SK-N-SH (cell line): ENCODE data around the gene CHL1. TPM values are rescaled to one million over a fixed set of nuclear protein-coding genes. Genes with fewer than 3 reads are reported as not detected.

Source experiments
- CTCF ChIA-PET: fragments of 300-600, 350-600 bp; formaldehyde crosslinking; extraction: SDS; loops from one replicate; lab custom pipeline; 2021; lab: Yijun Ruan, JAX
- POLR2A ChIA-PET: fragments of 350-600 bp; sonication (Branson Sonifier 250); formaldehyde crosslinking; extraction: SDS; loops from one replicate; lab custom pipeline; 2020; ENCODE audit warnings: antibody characterized with exemption, inconsistent platforms; lab: Yijun Ruan, JAX
- DNase-seq: peaks from one replicate; pipeline ENCODE4 v3.0.0; 2012
- H2AFZ ChIP-seq: fragments of 200-600 bp; sonication (generic); 2 replicates; pipeline ENCODE4 v1.8.1; 2016; ENCODE audit warnings: antibody characterized with exemption, mild to moderate bottlenecking, low read depth
- H3F3A ChIP-seq: fragments of 200-600 bp; sonication (generic); replicated peaks from 2 replicates; pipeline ENCODE3; 2016; ENCODE audit warnings: antibody characterized with exemption, mild to moderate bottlenecking; ENCODE audit not compliant: insufficient read depth
- H3K27ac ChIP-seq, 2 experiments: fragments of 200-500 bp in 1 of 2; fragments of 200-600 bp in 1 of 2; sonication (Bioruptor generic) in 1 of 2; sonication (generic), shearing (Covaris generic) in 1 of 2; 2 replicates each; pipeline versions ENCODE4 v1.5.1 to v1.6.1; 2014 to 2016; ENCODE audit warnings: low read depth in 2 of 2, inconsistent platforms in 1 of 2, low read length in 1 of 2, mild to moderate bottlenecking in 1 of 2, mixed read lengths in 1 of 2
- H3K27me3 ChIP-seq: fragments of 200-600 bp; sonication (generic), shearing (Covaris generic); 2 replicates; pipeline ENCODE4 v1.6.1; 2016; ENCODE audit warnings: mixed run types; ENCODE audit not compliant: insufficient read depth
- H3K36me3 ChIP-seq, 2 experiments: fragments of 200-500 bp in 1 of 2; fragments of 200-600 bp in 1 of 2; sonication (Bioruptor generic) in 1 of 2; sonication (generic) in 1 of 2; replicated peaks in 1 of 2; 2 replicates each; pipeline versions ENCODE3 to v1.5.1; 2014 to 2016; ENCODE audit warnings: low read length in 1 of 2, mild to moderate bottlenecking in 1 of 2; ENCODE audit not compliant: insufficient read depth in 2 of 2, control insufficient read depth in 1 of 2
- H3K4me1 ChIP-seq, 2 experiments: fragments of 200-500 bp in 1 of 2; fragments of 200-600 bp in 1 of 2; sonication (Bioruptor generic) in 1 of 2; sonication (generic), shearing (Covaris generic) in 1 of 2; 2 replicates each; pipeline versions ENCODE4 v1.5.1 to v1.6.1; 2014 to 2016; ENCODE audit warnings: low read depth in 1 of 2, low read length in 1 of 2, mixed run types in 1 of 2; ENCODE audit not compliant: insufficient read depth in 2 of 2, control insufficient read depth in 1 of 2
- H3K4me2 ChIP-seq: fragments of 200-600 bp; sonication (generic), shearing (Covaris generic); 2 replicates; pipeline ENCODE4 v1.6.1; 2017; ENCODE audit warnings: mixed run types
- H3K4me3 ChIP-seq, 2 experiments: fragments of 200-500 bp in 1 of 2; fragments of 200-600 bp in 1 of 2; sonication (Bioruptor generic) in 1 of 2; sonication (generic), shearing (Covaris generic) in 1 of 2; 2 replicates each; pipeline versions ENCODE4 v1.5.1 to v1.8.1; 2014 to 2016; ENCODE audit warnings: low read depth in 2 of 2, inconsistent platforms in 1 of 2, low read length in 1 of 2, mild to moderate bottlenecking in 1 of 2, mixed read lengths in 1 of 2, moderate library complexity in 1 of 2
- H3K79me2 ChIP-seq: fragments of 200-600 bp; sonication (generic); 2 replicates; pipeline ENCODE4 v1.8.1; 2017; ENCODE audit warnings: mild to moderate bottlenecking; ENCODE audit not compliant: insufficient read depth
- H3K9ac ChIP-seq: fragments of 200-600 bp; sonication (generic); 2 replicates; pipeline ENCODE4 v1.6.1; 2017; ENCODE audit warnings: mixed run types
- H3K9me2 ChIP-seq: fragments of 200-600 bp; sonication (generic); 2 replicates; pipeline ENCODE4 v1.6.1; 2017; ENCODE audit warnings: mixed run types
- H3K9me3 ChIP-seq: fragments of 200-600 bp; sonication (generic); 2 replicates; pipeline ENCODE4 v1.6.1; 2017; ENCODE audit warnings: mixed run types, mild to moderate bottlenecking, moderate library complexity
- H4K20me1 ChIP-seq: fragments of 200-600 bp; sonication (generic); 2 replicates; pipeline ENCODE4 v1.6.1; 2017; ENCODE audit warnings: mild to moderate bottlenecking, mixed run types; ENCODE audit not compliant: insufficient read depth
- ELF1 ChIP-seq: IDR thresholded peaks from 2 replicates; pipeline ENCODE4 v1.4.0; 2012
- EP300 ChIP-seq, 2 experiments: IDR thresholded peaks; 2 replicates each; pipeline versions ENCODE4 v1.4.0 to v1.6.1; 2012; ENCODE audit warnings: borderline replicate concordance in 1 of 2, low read depth in 1 of 2, low read length in 1 of 2
- FOSL2 ChIP-seq: IDR thresholded peaks from 2 replicates; pipeline ENCODE4 v1.4.0; 2012; ENCODE audit warnings: low read depth, mild to moderate bottlenecking, moderate library complexity, borderline replicate concordance
- FOXJ3 ChIP-seq: sonication (generic); formaldehyde crosslinking; IDR thresholded peaks from 2 replicates; pipeline ENCODE4 v1.5.1; 2020; ENCODE audit warnings: mild to moderate bottlenecking, missing genetic modification reagents
- FOXM1 ChIP-seq: IDR thresholded peaks from 2 replicates; pipeline ENCODE4 v1.4.0; 2012; ENCODE audit warnings: low read depth, mild to moderate bottlenecking
- GABPA ChIP-seq: IDR thresholded peaks from 2 replicates; pipeline ENCODE4 v1.4.0; 2012; ENCODE audit warnings: low read depth, mild to moderate bottlenecking
- GATA2 ChIP-seq: sonication (generic); formaldehyde crosslinking; IDR thresholded peaks from 2 replicates; pipeline ENCODE4 v1.5.0; 2020; ENCODE audit warnings: mild to moderate bottlenecking, missing genetic modification reagents
- JUND ChIP-seq: IDR thresholded peaks from 2 replicates; pipeline ENCODE4 v1.4.0; 2012
- MEF2A ChIP-seq: IDR thresholded peaks from 2 replicates; pipeline ENCODE4 v1.4.0; 2012; ENCODE audit warnings: low read depth, borderline replicate concordance
- MXI1 ChIP-seq: IDR thresholded peaks from 2 replicates; pipeline ENCODE4 v1.6.1; 2012; ENCODE audit warnings: mild to moderate bottlenecking, low read depth, low read length, improper control_type of control experiment
- NFIC ChIP-seq: IDR thresholded peaks from 2 replicates; pipeline ENCODE4 v1.4.0; 2012; ENCODE audit warnings: borderline replicate concordance
- NRF1 ChIP-seq: IDR thresholded peaks from 2 replicates; pipeline ENCODE4 v1.6.1; 2012; ENCODE audit warnings: low read depth, mild to moderate bottlenecking, low read length
- RXRA ChIP-seq: IDR thresholded peaks from 2 replicates; pipeline ENCODE4 v1.4.0; 2012; ENCODE audit warnings: low read depth, mild to moderate bottlenecking, borderline replicate concordance
- SIN3A ChIP-seq: IDR thresholded peaks from 2 replicates; pipeline ENCODE4 v1.6.1; 2012; ENCODE audit warnings: low read depth, mild to moderate bottlenecking, low read length, moderate library complexity, borderline replicate concordance
- TAF1 ChIP-seq: IDR thresholded peaks from 2 replicates; pipeline ENCODE4 v1.6.1; 2012; ENCODE audit warnings: low read depth, mild to moderate bottlenecking, low read length, moderate library complexity, borderline replicate concordance
- YY1 ChIP-seq: IDR thresholded peaks from 2 replicates; pipeline ENCODE4 v1.4.0; 2012; ENCODE audit warnings: low read depth, mild to moderate bottlenecking
- WGBS: methylation state at CpG from one replicate; pipeline ENCODE4 v1.1.6; 2017; ENCODE audit warnings: low lambda C conversion rate; 5-methylcytosine and 5-hydroxymethylcytosine counted together
- polyA plus RNA-seq, 3 experiments: library from polyadenylated mRNA; depleted of rRNA; stranded (reverse); fragments of >200 nt; gene quantifications; 2 replicates each; pipeline ENCODE4 v1.2.3, GENCODE V29; 2012
- TF ChIP-seq, protein P1 (sequence below): fragments of 150-350 bp; IDR thresholded peaks from 2 replicates; pipeline ENCODE4 v1.6.1; 2016; ENCODE audit warnings: mild to moderate bottlenecking, low read depth, low read length
- TF ChIP-seq, protein P2 (sequence below): IDR thresholded peaks from 2 replicates; pipeline ENCODE4 v1.4.0; 2012; ENCODE audit warnings: low read depth
- TF ChIP-seq, protein P3 (sequence below): IDR thresholded peaks from 2 replicates; pipeline ENCODE4 v1.4.0; 2012; ENCODE audit warnings: low read depth, borderline replicate concordance
- TF ChIP-seq, protein P4 (sequence below): IDR thresholded peaks from 2 replicates; pipeline ENCODE4 v1.4.0; 2012; ENCODE audit warnings: low read depth, borderline replicate concordance
- TF ChIP-seq, protein P5 (sequence below): fragments of 150-350 bp; IDR thresholded peaks from 2 replicates; pipeline ENCODE4 v1.6.1; 2017; ENCODE audit warnings: antibody characterized with exemption, low read length, low read depth, borderline replicate concordance

The CHL1 gene
- polyA plus RNA-seq, 1 of the 3 experiments (the other 2 are of a cell fraction), result not detected

DNA sequence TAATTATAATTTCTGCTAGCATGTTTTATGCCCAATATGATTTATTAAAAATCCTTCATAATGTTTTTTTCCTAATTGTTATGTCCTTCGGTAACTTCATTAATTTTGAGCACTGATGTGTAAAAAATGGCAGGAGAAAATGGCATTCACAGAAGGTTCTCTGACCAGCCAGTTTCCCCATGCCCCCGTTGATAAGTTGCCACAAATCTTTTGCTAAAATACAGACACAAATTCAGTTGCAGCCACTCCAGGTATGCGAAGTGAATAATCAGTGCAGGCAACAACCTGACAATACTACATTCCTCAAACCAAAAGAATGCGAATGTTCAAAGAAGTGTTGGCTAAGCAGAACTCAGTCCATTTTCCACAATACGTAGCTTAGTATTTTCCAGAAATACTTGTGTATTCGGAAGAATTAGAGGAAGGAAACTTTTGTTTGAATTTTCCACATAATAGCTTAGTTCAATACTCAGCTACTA, 32.7 kb downstream of the CHL1 start:
- H3F3A ChIP-seq, result no peaks in the 10 kb centered on the region
- DNase-seq, result no peak
- H3K4me2 ChIP-seq, result no peak overlapping the region
- no peaks in the 10 kb centered on the region for H3K36me3 ChIP-seq
- POLR2A ChIA-PET, result no interaction called here
- CTCF ChIA-PET, result interaction anchor here (1.1 kb wide), 1 partner anchor 126 kb away, joined by 4 read pairs; no protein-coding TSS in a partner anchor
- no peaks in the 10 kb centered on the region for H3K4me1 ChIP-seq
- no peaks in the 10 kb centered on the region for H3K79me2 ChIP-seq
- no peak for TF ChIP-seq GABPA
- no peak for TF ChIP-seq RXRA
- TF ChIP-seq NFIC, result no peak
- no peak for TF ChIP-seq YY1
- TF ChIP-seq GATA2 (CRISPR knock-in tag), result no peak
- TF ChIP-seq EP300 (IDR thresholded peaks at IDR 0.05; ENCODE audit: borderline replicate concordance in 1 of 2, low read depth in 1 of 2, low read length in 1 of 2), result no peak
- TF ChIP-seq SIN3A, result no peak
- no peak for TF ChIP-seq NRF1
- TF ChIP-seq, protein P1, sequence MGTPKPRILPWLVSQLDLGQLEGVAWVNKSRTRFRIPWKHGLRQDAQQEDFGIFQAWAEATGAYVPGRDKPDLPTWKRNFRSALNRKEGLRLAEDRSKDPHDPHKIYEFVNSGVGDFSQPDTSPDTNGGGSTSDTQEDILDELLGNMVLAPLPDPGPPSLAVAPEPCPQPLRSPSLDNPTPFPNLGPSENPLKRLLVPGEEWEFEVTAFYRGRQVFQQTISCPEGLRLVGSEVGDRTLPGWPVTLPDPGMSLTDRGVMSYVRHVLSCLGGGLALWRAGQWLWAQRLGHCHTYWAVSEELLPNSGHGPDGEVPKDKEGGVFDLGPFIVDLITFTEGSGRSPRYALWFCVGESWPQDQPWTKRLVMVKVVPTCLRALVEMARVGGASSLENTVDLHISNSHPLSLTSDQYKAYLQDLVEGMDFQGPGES, result no peak
- TF ChIP-seq, protein P2, sequence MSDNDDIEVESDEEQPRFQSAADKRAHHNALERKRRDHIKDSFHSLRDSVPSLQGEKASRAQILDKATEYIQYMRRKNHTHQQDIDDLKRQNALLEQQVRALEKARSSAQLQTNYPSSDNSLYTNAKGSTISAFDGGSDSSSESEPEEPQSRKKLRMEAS, result no peak
- H3K27ac ChIP-seq, result no peak overlapping the region
- no peaks in the 10 kb centered on the region for H3K9me2 ChIP-seq
- no peaks in the 10 kb centered on the region for H3K27me3 ChIP-seq
- no peak overlapping the region for H3K9ac ChIP-seq
- H3K9me3 ChIP-seq, result no peaks in the 10 kb centered on the region
- 32% methylated on average over 6 of the region's 6 CpGs for WGBS
- H2AFZ ChIP-seq, result no peak overlapping the region
- no peaks in the 10 kb centered on the region for H4K20me1 ChIP-seq
- H3K4me3 ChIP-seq, result no peak overlapping the region

DNA sequence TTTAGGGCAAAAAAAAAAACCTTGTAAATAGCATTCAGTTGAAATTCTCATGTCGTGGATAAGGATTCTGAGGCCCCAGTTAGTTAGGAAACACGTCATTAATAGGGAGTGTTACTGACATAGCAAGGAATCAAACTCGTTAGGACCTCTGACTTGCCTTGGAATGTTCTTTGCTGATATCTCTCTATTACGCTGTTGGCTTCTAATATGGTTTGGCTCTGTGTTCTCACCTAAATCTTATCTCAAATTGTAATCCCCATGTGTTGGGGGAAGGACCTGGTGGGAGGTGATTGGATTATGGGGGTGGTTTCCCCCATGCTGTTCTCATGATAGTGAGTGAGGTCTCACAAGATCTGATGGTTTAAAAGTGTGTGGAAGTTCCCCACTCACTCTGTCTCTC, 40.3 kb downstream of the CHL1 start:
- Histone ChIP-seq H3K27ac (no peak overlapping the region), H3K9me2 (no peaks in the 10 kb centered on the region), H3K79me2 (no peaks in the 10 kb centered on the region), H3F3A (no peaks in the 10 kb centered on the region), H3K4me1 (no peaks in the 10 kb centered on the region), H3K9me3 (no peaks in the 10 kb centered on the region), H2AFZ (no peak overlapping the region), H3K4me2 (no peak overlapping the region), H3K4me3 (no peak overlapping the region), H3K36me3 (no peaks in the 10 kb centered on the region), H3K9ac (no peak overlapping the region), H3K27me3 (no peaks in the 10 kb centered on the region), H4K20me1 (no peaks in the 10 kb centered on the region)
- DNase-seq, result no peak
- ChIA-PET POLR2A (no interaction called here), CTCF (no interaction called here)
- TF ChIP-seq TAF1, result no peak
- TF ChIP-seq, protein P3, sequence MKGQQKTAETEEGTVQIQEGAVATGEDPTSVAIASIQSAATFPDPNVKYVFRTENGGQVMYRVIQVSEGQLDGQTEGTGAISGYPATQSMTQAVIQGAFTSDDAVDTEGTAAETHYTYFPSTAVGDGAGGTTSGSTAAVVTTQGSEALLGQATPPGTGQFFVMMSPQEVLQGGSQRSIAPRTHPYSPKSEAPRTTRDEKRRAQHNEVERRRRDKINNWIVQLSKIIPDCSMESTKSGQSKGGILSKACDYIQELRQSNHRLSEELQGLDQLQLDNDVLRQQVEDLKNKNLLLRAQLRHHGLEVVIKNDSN, result no peak
- TF ChIP-seq FOXM1, result no peak
- TF ChIP-seq FOSL2, result no peak
- TF ChIP-seq JUND, result no peak
- no peak for TF ChIP-seq MXI1
- TF ChIP-seq SIN3A, result no peak
- TF ChIP-seq, protein P2, result no peak
- TF ChIP-seq MEF2A, result no peak
- no peak for TF ChIP-seq ELF1
- TF ChIP-seq, protein P4, sequence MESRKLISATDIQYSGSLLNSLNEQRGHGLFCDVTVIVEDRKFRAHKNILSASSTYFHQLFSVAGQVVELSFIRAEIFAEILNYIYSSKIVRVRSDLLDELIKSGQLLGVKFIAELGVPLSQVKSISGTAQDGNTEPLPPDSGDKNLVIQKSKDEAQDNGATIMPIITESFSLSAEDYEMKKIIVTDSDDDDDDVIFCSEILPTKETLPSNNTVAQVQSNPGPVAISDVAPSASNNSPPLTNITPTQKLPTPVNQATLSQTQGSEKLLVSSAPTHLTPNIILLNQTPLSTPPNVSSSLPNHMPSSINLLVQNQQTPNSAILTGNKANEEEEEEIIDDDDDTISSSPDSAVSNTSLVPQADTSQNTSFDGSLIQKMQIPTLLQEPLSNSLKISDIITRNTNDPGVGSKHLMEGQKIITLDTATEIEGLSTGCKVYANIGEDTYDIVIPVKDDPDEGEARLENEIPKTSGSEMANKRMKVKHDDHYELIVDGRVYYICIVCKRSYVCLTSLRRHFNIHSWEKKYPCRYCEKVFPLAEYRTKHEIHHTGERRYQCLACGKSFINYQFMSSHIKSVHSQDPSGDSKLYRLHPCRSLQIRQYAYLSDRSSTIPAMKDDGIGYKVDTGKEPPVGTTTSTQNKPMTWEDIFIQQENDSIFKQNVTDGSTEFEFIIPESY, result no peak
- TF ChIP-seq, protein P5, sequence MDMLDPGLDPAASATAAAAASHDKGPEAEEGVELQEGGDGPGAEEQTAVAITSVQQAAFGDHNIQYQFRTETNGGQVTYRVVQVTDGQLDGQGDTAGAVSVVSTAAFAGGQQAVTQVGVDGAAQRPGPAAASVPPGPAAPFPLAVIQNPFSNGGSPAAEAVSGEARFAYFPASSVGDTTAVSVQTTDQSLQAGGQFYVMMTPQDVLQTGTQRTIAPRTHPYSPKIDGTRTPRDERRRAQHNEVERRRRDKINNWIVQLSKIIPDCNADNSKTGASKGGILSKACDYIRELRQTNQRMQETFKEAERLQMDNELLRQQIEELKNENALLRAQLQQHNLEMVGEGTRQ, result no peak
- TF ChIP-seq EP300 (IDR thresholded peaks at IDR 0.05; ENCODE audit: borderline replicate concordance in 1 of 2, low read depth in 1 of 2, low read length in 1 of 2), result no peak
- no peak for TF ChIP-seq FOXJ3 (CRISPR knock-in tag)
- 21% methylated on average over 4 of the region's 4 CpGs for WGBS
